Measurements from ENCODE around the gene SBF2.
"Not testable (repeated sequence)": the region's sequence is repeated elsewhere in the genome, so short reads cannot be mapped to it uniquely, and the experiment has no call there.

The SBF2 gene

GRCh38 chr11:10049756-10050155 is 244.3 kb downstream of the SBF2 start:
- no peak for DNase-seq

DNA sequence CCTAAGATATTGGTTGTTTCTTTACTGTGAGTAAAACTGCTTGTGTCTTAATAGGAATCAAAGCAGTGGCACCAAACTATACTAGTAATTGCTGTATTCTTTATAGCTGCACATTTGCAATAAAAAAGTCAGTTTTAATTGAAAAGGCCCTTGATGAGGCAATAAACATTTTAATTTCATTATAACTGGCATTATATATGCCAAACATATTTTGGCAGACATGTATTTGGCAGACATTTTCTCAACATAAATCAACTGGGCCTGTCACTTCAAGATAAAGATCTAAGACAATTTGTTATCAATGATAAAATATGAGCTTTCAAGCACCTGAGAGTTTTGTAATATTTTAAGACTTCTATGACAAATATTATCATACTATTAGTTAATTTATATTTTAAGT is 245.7 kb downstream of the SBF2 start:
- no peak for DNase-seq

DNA sequence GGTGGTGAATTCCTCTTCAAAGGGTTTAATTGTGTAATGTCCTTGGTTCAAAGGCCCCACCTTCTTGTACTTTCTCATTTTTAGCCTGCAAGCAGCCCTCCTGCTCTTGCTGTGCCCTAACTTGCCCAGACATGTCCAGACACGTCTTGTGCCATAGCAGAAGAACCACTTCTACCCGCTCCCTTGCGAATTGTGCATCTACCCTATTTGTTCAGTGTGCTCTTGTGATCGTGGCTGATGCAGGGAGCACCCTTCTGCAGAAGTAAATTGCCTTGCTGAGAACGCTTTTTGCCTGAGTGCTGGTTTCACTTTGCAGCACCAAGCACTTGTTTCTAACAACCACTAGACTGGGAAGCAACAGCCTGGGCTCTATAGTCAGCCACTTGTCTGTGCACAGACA is 249.4 kb downstream of the SBF2 start:
- DNase-seq, result no peak

DNA sequence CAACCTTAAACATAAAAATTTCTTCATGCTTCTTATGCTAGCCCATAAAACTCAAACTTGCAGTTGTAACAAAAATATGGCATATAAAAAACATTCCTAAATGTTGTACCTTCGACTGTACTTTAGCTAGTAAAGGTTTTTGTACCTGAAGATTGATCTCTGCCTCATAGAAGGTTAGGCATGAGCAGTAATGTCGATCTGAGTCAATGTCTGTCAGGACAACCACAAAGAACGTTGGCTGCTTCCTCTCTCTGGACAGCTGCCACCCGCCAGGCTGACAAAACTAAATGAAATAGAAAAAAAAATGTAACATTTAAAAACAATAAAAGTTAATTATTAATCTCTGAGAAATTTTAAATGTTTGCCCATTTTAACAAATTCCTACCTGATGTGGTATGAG is 251.3 kb downstream of the SBF2 start:
- DNase-seq, result no peak

DNA sequence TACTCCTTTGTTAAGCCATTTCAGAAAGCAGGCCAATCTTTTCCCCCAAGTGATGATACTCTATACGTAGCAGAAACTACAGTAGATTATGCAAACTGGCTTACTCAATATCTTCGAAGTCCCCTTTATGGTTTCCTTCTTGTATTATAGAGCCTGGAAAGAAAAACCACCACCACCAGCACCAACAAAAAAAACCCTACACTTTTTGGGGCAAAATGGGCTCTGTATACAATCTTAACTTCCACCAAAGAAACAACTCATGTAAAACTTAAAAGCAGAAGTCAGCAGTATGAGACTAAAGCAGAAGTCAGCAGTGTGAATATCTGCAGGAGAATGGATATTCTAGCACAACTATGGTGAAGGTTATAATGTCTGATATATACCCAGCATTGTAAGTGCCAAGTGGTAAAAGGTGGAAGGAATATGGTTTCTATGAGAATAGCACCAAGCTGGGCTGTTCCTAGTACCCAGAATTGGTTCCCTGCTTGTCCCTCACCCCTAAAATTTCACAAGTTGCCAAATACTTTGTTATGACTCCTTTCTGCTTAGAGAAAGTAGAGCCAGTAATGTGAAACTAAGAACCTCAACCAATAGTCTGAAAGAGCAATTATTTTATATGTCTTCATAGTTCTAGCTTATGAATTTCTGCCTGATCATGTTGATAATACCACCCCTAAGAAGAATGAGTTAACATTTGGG is 252.1 kb downstream of the SBF2 start:
- no peak for DNase-seq

GRCh38 chr11:10041332-10041731 is 252.7 kb downstream of the SBF2 start:
- DNase-seq, result no peak

DNA sequence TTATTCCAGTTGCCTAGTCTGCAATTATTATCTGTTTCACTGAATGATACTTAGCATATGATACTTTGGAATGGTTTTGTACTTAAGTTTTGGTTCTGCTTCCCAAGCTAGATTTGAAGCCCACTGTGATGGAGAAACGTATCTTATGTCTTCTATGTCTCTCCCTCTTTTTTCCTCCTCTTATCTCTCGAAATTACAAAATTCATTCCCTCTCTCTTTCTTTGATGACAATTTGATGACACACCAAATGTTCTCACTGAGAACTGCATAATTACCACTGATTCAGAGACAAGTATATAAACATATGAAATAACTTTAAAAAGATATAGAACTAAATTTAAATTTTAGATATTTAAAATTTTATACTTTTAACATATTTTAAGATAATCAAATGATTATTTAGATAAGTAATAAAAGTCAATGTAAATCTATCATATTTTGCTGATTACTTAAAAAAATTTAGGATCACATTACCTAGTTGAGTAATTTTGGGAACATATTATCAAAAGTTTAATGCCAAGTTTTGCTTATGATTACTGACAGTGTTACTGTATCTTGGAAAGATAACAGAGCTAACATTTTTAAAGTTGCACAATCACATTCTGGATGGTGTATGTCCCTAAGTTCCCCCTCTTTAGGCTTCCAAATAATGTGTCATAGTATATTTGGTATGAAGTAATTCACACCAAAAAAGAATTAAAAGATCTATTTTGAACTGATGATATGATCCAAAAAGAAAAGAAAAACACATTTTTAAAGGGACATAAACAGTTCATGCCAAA is 255.3 kb downstream of the SBF2 start:
- DNase-seq, result no peak

GRCh38 chr11:10035932-10036331 is 258.1 kb downstream of the SBF2 start:
- not testable (repeated sequence) for DNase-seq

DNA sequence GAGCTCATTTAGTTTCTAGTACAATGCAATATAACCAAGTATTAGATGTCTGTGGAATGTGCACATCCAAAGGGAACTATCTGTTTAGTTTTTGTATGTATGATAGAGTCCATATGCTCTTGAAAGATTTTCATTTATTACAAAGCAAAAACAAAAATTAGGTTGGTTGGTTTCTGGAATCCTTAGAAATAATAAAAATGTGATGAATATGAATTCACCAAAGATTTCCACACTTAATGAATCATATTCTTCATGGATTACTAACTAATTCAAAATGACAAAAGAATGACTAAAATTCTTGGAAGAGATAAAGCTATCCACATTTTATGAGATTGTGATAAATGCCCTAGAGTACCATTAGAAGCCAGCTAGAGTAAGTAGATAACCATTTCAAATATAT is 261.1 kb downstream of the SBF2 start:
- DNase-seq, result no peak

DNA sequence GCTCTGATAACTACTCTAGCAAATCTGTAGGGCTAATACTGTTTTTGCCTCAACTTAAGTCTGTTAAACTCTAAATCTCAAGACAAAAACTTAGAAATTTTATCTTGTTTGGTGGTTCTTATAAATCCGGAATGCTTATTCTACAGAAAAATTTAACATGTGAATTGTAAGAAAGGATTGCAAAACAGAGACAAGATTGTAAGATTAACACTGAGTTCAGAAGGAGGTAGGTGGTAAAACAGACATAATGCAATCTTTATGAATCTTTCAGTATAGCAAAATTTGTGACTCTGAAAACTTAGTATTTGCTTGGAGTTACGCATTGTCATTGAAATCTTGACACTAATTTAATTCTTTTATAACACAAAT is 263.9 kb downstream of the SBF2 start:
- DNase-seq, result no peak

DNA sequence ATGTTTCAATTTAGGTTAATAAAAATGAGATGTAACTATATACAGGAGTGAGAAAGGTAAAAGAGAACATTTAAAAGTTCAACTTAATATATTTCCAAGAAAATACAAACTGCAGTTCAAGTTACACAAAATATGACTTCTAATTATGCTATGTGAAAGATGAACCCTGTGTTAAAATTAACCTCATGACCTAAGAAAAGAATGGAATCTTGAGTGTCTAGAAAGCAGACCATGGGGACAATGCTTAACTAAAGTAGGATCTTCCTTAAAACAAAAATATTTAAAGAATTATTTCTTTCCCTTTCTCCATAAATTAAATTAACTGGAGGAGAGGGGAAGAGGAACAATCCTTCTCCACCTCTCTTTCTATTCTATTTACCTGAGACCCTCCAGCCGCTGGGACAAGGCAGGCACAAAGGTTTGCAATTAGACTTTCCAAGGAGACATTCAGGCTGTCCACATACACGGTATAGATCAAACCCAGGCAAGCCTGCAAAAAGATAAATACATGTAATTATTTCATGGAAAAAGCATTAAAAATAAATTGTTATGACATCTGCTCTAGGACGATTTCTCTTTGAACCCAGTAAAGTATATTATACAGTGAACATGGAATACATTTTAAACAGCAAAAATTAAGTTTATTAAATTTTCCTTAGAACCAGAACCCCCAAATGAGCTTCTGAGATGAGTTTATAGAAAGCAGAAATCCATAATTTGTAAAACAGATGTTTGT is 264.5 kb downstream of the SBF2 start:
- no peak for DNase-seq

GRCh38 chr11:10026514-10026913 is 267.5 kb downstream of the SBF2 start:
- DNase-seq, result no peak

- no peak for DNase-seq
Observed at GRCh38 chr11:10023212-10023611, 270.8 kb downstream of the SBF2 start.

- DNase-seq, result no peak
Observed at GRCh38 chr11:10022764-10023163, 271.3 kb downstream of the SBF2 start.

DNA sequence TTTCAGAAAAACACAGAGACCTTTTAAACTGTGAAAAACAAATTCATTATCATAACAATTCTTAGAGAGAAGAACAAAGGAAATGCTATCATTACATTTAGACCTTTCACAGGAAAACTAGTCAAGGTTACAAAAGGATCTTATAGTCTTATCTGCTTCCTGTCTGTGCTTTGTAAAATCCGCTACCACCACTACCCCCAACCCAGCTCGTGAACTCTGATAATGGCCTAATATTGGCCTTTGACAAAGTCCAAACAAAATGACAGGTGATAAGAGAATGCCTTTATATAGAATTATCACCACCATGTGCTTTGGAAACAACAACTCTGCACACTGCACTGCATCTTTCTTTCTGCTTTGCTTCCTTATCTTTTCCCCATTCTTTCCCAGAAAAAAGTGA is 272.5 kb downstream of the SBF2 start:
- DNase-seq, result no peak

DNA sequence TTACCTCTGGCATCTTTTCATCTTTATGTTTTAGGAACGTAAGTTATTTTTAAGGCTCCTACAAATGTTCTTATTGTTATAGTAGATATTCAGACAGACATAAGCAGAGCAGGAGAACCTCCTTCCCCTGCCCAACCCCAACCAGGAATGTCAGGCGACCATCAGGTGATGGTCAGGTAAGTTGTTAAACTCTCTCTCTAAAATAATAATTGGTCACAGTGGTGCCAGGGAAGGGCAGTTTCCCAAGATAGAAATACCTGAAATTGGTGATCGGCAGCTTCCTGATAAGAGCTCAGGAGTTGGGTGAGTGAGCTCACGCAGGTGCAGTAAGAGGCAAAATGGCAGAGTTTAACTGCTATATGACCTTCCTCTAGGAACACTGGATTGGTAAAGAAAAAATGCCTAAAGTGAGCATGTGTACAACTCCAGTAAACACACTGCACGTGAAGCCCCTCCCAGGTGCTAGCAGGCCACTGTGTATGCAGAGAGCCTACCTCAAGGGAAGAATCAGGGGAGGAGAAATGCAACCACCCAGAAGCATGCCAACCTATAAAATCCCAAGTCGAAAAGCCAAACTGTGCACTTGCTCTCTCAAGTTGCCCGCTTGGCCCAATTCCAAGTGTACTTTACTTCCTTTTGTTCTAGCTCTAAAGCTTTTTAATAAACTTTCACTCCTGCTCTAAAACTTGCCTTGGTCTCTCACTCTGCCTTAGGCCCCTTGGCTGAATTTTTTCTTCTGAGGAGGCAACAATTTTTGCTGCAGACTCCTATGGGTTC is 273.9 kb downstream of the SBF2 start:
- DNase-seq, result no peak

DNA sequence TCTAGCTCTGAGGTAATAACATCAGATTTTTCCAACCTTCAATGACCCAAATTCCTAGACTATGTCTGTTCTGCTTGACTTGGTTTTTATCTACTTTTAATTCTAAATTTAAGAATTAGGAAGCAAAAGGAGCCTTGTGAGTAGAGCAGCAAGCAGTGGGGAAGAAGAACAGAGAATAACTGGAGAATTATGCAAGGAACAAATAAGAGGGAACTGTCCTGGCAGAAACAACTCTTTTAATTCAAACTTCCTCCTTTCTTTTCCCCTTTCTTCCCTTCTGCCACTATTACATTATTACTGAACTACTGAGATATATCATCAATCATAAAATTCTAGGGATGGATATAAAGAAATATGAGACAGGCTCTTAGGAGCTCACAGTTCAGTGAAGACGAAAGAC is 276.1 kb downstream of the SBF2 start:
- no peak for DNase-seq

DNA sequence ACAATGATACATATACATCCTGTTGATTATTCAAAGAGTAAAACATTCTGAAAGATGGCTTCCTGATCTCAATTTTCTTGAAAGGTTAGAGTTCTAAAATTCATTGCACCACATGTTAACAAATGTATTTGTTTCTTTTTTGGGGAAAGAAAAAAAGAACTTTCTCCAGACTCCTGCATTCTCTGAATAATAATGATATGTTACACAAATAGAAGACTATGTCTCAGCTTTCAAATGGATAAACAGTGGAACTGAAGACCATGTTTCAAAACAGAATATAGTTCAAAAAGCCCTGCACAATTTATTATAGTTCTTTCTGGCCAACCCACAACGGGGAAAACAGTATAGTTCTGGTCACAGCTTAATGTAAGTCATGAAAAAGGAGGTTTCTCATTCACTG is 277.0 kb downstream of the SBF2 start:
- DNase-seq, result no peak

DNA sequence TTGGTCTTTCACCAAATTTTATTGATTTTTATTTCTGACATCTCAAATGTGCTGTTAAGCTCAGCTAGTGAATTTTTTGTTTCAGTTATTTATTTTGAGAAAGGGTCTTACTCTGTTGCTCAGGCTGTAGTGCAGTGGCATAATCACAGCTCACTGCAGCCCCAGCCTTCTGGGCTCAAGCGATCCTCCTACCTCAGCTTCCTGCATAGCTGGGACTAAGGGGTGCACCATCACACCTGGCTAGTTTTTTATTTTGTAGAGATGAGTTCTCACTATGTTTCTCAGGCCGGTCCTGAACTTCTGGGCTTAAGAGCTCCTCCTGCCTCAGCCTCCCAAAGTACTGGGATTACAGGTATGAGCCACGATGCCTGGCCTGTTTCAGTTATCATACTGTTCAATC is 282.0 kb downstream of the SBF2 start:
- DNase-seq, result no peak

DNA sequence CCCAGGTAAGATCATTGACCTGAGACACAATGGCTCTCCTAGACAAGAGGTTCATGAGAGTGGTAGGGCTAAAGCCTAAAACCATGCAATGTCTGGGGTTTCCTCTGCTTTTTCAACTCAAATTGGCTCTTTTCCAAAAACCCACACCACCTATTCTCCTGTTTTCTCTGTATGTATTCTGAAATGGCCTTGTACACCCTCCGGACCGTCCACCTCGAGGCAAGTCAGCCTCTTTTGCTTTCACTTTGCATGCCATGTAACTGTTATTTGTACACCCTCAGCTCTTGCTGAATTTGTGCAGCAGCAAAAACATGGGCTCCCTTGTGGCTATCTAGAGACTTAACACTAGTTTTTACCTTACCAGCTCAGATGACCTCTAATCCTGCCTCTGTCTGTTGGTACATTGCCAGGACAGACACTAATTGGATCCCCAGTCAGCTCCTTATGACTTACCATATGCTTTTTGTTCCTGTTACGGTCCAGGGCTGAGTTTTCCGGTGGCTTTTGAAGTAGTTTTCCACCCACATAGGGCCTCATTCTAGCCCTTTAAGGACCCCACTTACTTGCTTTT is 288.0 kb downstream of the SBF2 start:
- no peak for DNase-seq

- DNase-seq, result no peak
Observed at GRCh38 chr11:10004526-10005113, 289.4 kb downstream of the SBF2 start.

DNA sequence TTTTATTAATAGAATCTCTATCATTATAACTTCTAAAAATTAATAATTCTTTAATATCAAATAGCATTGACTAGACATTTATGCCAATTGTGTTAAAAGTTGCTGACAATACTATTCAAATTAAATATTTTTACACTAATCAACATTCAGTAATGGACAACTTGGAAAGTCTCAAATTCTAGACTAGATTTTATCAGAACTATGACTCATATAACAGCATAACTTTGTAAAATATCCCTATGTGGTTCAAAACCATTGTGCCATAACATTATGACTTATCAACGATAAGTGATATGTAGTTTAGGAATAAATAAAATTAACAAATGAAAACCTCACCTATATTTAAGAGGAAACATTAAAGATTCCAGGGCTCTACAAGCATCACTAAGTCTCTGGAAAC is 291.8 kb downstream of the SBF2 start:
- DNase-seq, result no peak

- no peak for DNase-seq
Observed at GRCh38 chr11:9992306-9992705, 301.7 kb downstream of the SBF2 start.

Measured in NCI-H2029 (cell line).